Measurements from ENCODE around the gene GATAD2A. TPM values are rescaled to one million over a fixed set of nuclear protein-coding genes. Genes with fewer than 3 reads are reported as not detected.

Gene GATAD2A
- total and polyA plus RNA-seq, 7 donors: 18.5 to 65.9 (median 43.4) TPM

DNA sequence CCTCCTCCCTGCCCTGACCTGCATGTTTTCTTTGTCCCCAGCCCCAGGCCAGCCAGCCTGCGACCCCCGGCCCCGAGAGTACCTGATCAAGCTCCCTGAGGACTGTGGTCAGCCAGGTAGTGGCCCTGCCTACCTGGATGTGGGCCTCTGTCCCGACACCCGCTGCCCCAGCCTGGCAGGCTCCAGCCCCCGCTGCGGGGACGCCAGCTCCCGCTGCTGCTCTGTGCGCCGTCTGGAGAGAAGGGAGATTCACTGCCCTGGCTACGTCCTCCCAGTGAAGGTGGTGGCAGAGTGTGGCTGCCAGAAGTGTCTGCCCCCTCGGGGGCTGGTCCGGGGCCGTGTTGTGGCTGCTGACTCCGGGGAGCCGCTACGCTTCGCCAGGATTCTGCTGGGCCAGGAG, 138.2 kb downstream of the GATAD2A start:
- ATAC-seq: no peak
- peaks cover 5% of the 10 kb centered on the region for H3K4me1 ChIP-seq
- intact Hi-C loops (cut with DNase I): no loop called here
- no peak for TF ChIP-seq CTCF (IDR thresholded peaks at IDR 0.05)
- no peak overlapping the region for H3K4me3 ChIP-seq
- no peaks in the 10 kb centered on the region for H3K36me3 ChIP-seq (ENCODE audit: insufficient read depth in 1 of 2, low read depth in 1 of 2)
- H3K27ac ChIP-seq: no peak overlapping the region
- WGBS, 3 donors: 85 to 87% (median 85%) methylated on average over 18 to 19 of the region's 19 CpGs
- peaks cover 0 to 74% (median 32%) of the 10 kb centered on the region in 3 donors for H3K27me3 ChIP-seq (ENCODE audit: insufficient read depth in 3 of 3, low read length in 2 of 3)
- no peaks in the 10 kb centered on the region for H3K9me3 ChIP-seq
- DNase-seq: no peak

DNA sequence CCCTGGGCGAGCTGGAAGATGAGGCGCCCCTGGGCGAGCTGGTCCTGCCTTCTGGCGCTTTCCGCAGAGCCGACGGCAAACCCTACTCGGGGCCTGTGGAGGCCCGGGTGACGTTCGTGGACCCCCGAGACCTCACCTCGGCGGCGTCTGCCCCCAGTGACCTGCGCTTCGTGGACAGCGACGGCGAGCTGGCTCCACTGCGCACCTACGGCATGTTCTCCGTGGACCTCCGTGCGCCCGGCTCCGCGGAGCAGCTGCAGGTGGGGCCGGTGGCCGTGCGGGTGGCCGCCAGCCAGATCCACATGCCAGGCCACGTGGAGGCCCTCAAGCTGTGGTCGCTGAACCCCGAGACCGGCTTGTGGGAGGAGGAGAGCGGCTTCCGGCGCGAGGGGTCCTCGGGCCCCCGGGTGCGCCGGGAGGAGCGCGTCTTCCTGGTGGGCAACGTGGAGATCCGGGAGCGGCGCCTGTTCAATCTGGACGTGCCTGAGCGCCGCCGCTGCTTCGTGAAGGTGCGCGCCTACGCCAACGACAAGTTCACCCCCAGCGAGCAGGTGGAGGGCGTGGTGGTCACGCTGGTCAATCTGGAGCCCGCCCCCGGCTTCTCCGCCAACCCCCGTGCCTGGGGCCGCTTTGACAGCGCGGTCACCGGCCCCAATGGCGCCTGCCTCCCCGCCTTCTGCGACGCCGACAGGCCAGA, 138.9 kb downstream of the GATAD2A start:
- 84 to 94% (median 90%) methylated on average over 65 to 75 of the region's 75 CpGs for WGBS, 3 donors
- Histone ChIP-seq H3K9me3 (no peaks in the 10 kb centered on the region), H3K4me3 (no peak overlapping the region), H3K27me3 (ENCODE audit: insufficient read depth in 3 of 3, low read length in 2 of 3) (peaks cover 0 to 73% (median 33%) of the 10 kb centered on the region in 3 donors), H3K36me3 (ENCODE audit: insufficient read depth in 1 of 2, low read depth in 1 of 2) (no peaks in the 10 kb centered on the region), H3K27ac (no peak overlapping the region), H3K4me1 (peaks cover 2% of the 10 kb centered on the region)
- intact Hi-C loops (cut with DNase I): no loop called here
- TF ChIP-seq CTCF (IDR thresholded peaks at IDR 0.05): no peak
- no peak for DNase-seq
- no peak for ATAC-seq

DNA sequence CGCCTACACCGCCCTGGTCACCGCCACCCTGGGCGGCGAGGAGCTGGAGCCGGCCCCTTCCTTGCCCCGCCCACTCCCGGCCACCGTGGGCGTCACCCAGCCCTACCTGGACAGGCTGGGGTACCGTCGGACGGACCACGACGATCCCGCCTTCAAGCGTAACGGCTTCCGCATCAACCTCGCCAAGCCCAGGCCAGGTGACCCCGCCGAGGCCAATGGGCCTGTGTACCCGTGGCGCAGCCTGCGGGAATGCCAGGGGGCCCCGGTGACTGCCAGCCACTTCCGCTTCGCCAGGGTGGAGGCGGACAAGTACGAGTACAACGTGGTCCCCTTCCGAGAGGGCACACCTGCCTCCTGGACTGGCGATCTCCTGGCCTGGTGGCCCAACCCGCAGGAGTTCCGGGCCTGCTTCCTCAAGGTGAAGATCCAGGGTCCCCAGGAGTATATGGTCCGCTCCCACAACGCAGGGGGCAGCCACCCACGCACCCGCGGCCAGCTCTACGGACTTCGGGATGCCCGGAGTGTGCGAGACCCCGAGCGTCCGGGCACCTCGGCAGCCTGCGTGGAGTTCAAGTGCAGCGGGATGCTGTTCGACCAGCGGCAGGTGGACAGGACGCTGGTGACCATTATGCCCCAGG, 139.6 kb downstream of the GATAD2A start:
- WGBS, 3 donors: 90 to 95% (median 91%) methylated on average over 43 to 53 of the region's 53 CpGs

GRCh38 chr19:19545707-19546106, 140.2 kb downstream of the GATAD2A start:
- Histone ChIP-seq H3K27ac (no peak overlapping the region), H3K9me3 (no peaks in the 10 kb centered on the region), H3K27me3 (ENCODE audit: insufficient read depth in 3 of 3, low read length in 2 of 3) (peaks cover 0 to 73% (median 29%) of the 10 kb centered on the region in 3 donors), H3K36me3 (ENCODE audit: insufficient read depth in 1 of 2, low read depth in 1 of 2) (no peaks in the 10 kb centered on the region), H3K4me1 (peaks cover 2% of the 10 kb centered on the region), H3K4me3 (no peak overlapping the region)
- intact Hi-C loops (cut with DNase I): no loop called here
- TF ChIP-seq CTCF (IDR thresholded peaks at IDR 0.05): no peak
- no peak for ATAC-seq
- WGBS, 3 donors: 91 to 94% (median 94%) methylated on average over 20 to 23 of the region's 23 CpGs
- no peak for DNase-seq

More for the DNA sequence above, 139.6 kb downstream of the GATAD2A start:
- DNase-seq: no peak
- peaks cover 0 to 73% (median 33%) of the 10 kb centered on the region in 3 donors for H3K27me3 ChIP-seq (ENCODE audit: insufficient read depth in 3 of 3, low read length in 2 of 3)
- H3K36me3 ChIP-seq (ENCODE audit: insufficient read depth in 1 of 2, low read depth in 1 of 2): no peaks in the 10 kb centered on the region
- H3K27ac ChIP-seq: no peak overlapping the region
- no peak for TF ChIP-seq CTCF (IDR thresholded peaks at IDR 0.05)
- intact Hi-C loops (cut with DNase I): no loop called here
- H3K4me3 ChIP-seq: no peak overlapping the region
- peaks cover 2% of the 10 kb centered on the region for H3K4me1 ChIP-seq
- ATAC-seq: no peak
- no peaks in the 10 kb centered on the region for H3K9me3 ChIP-seq

Data from psoas muscle (tissue), 8 donors.